ENCODE results near the gene TCEA2. TPM values are rescaled to one million over a fixed set of nuclear protein-coding genes. Genes with fewer than 3 reads are reported as not detected.

The TCEA2 gene
- total and polyA plus RNA-seq, 2 of the 13 experiments (the other 11 are each of a cell fraction or from before 2014, with no cell fraction given) = 28.1 to 33.7 TPM

DNA sequence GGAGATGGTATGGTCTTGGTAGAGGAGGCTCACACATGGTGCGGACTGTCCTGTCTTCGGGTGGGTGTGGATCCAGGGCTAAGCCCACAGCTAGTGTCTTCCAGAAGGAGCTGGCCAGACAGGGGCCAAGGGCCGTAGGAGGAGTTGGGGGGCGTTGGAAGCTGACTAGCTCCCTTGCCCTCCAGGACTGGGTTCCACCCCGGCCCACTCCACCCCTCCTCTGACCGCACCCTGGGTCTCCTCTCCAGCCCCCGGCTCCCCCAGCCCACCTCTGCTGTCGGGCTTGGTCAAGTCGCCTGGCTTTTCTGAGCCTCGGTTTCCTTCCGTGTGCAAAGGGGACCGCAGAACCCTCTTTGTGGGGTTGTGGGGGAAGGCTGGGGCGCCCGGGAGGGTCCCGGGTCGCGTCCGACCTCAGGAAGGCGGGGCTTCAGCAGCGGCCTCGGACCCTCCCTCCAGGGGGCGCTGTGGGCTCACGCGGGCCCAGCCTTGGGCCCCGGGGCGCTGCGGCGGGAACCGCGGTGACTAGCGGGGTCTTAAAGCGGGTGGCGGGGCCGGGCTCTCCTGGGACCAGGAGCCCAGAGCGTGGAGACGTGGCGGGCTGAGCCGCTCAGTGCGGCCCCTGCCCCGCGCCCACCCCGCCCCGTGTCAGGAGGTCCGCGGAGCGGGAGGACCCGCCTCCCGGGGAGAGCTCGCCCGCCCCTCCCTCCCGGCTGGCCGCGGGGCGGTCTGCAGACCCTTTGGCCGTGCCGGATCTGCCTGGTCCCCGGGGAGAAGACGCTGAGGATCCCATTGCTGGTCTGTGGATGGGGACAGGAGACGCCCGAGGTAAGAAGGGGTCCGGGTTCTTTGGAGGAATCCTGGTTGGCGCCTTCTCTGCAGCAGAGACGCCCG, 39.0 kb downstream of the TCEA2 start (continued):
- TF ChIP-seq, protein P1, sequence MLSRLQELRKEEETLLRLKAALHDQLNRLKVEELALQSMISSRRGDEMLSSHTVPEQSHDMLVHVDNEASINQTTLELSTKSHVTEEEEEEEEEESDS (CRISPR knock-in tag; IDR thresholded peaks at IDR 0.05; ENCODE audit: borderline replicate concordance) = no peak
- TF ChIP-seq LCORL (IDR thresholded peaks at IDR 0.05) (no peak), LCORL (CRISPR knock-in tag; IDR thresholded peaks at IDR 0.05) (0 out of 2 replicates have a peak, but pooled peaks have one; percentile 14), ZNF253 (CRISPR knock-in tag; IDR thresholded peaks at IDR 0.05; ENCODE audit: borderline replicate concordance) (0 out of 2 replicates have a peak, but pooled peaks have one; percentile 22), ZNF333 (CRISPR knock-in tag; IDR thresholded peaks at IDR 0.05; ENCODE audit: borderline replicate concordance) (no peak), THYN1 (CRISPR knock-in tag; IDR thresholded peaks at IDR 0.05; ENCODE audit: borderline replicate concordance, low read depth) (no peak), HCFC1 (IDR thresholded peaks at IDR 0.05; ENCODE audit: low read depth, low read length) (0 out of 2 replicates have a peak, but pooled peaks have one; percentile 6), GATAD2A (CRISPR knock-in tag; IDR thresholded peaks at IDR 0.05) (0 out of 2 replicates have a peak, but pooled peaks have one; percentile 30), SUZ12 (IDR thresholded peaks at IDR 0.05; ENCODE audit: low read depth, low read length) (peak; percentile 37; the same call in 1 of the 2 replicates), RAD21 (CRISPR knock-in tag; IDR thresholded peaks at IDR 0.05) (peak; percentile 91), ZNF33B (CRISPR knock-in tag; IDR thresholded peaks at IDR 0.05) (peak; percentile 66; the same call in 1 of the 2 replicates), ZNF12 (CRISPR knock-in tag; IDR thresholded peaks at IDR 0.05) (no peak), ZNF629 (CRISPR knock-in tag; conservative IDR thresholded peaks at IDR 0.05) (no peak), MIER3 (CRISPR knock-in tag; IDR thresholded peaks at IDR 0.05; ENCODE audit: borderline replicate concordance) (no peak), EEA1 (CRISPR knock-in tag; IDR thresholded peaks at IDR 0.05; ENCODE audit: borderline replicate concordance) (no peak), ONECUT2 (CRISPR knock-in tag; IDR thresholded peaks at IDR 0.05) (no peak), ZNF274 (CRISPR knock-in tag; IDR thresholded peaks at IDR 0.05) (peak; percentile 76; the same call in 1 of the 2 replicates), ZFX (CRISPR knock-in tag; IDR thresholded peaks at IDR 0.05; ENCODE audit: low read depth) (peak; percentile 55; the same call in 1 of the 2 replicates), ATRX (CRISPR knock-in tag; IDR thresholded peaks at IDR 0.05; ENCODE audit: borderline replicate concordance) (no peak), ZNF124 (CRISPR knock-in tag; IDR thresholded peaks at IDR 0.05) (no peak), IRF2 (CRISPR knock-in tag; IDR thresholded peaks at IDR 0.05) (no peak), ZNF367 (CRISPR knock-in tag; IDR thresholded peaks at IDR 0.05; ENCODE audit: borderline replicate concordance) (no peak), PRMT3 (CRISPR knock-in tag; IDR thresholded peaks at IDR 0.05; ENCODE audit: borderline replicate concordance, low read depth) (no peak), ZNF547 (CRISPR knock-in tag; IDR thresholded peaks at IDR 0.05) (peak; percentile 66; the same call in 1 of the 2 replicates)
- TF ChIP-seq, protein P2, sequence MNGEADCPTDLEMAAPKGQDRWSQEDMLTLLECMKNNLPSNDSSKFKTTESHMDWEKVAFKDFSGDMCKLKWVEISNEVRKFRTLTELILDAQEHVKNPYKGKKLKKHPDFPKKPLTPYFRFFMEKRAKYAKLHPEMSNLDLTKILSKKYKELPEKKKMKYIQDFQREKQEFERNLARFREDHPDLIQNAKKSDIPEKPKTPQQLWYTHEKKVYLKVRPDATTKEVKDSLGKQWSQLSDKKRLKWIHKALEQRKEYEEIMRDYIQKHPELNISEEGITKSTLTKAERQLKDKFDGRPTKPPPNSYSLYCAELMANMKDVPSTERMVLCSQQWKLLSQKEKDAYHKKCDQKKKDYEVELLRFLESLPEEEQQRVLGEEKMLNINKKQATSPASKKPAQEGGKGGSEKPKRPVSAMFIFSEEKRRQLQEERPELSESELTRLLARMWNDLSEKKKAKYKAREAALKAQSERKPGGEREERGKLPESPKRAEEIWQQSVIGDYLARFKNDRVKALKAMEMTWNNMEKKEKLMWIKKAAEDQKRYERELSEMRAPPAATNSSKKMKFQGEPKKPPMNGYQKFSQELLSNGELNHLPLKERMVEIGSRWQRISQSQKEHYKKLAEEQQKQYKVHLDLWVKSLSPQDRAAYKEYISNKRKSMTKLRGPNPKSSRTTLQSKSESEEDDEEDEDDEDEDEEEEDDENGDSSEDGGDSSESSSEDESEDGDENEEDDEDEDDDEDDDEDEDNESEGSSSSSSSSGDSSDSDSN (CRISPR knock-in tag; IDR thresholded peaks at IDR 0.05) = peak; percentile 42; the same call in 1 of the 2 replicates
- TF ChIP-seq, protein P3, sequence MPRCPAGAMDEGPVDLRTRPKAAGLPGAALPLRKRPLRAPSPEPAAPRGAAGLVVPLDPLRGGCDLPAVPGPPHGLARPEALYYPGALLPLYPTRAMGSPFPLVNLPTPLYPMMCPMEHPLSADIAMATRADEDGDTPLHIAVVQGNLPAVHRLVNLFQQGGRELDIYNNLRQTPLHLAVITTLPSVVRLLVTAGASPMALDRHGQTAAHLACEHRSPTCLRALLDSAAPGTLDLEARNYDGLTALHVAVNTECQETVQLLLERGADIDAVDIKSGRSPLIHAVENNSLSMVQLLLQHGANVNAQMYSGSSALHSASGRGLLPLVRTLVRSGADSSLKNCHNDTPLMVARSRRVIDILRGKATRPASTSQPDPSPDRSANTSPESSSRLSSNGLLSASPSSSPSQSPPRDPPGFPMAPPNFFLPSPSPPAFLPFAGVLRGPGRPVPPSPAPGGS (CRISPR knock-in tag; IDR thresholded peaks at IDR 0.05) = 0 out of 2 replicates have a peak, but pooled peaks have one; percentile 62
